Measurements from ENCODE around the gene WRAP73.

The WRAP73 gene

DNA sequence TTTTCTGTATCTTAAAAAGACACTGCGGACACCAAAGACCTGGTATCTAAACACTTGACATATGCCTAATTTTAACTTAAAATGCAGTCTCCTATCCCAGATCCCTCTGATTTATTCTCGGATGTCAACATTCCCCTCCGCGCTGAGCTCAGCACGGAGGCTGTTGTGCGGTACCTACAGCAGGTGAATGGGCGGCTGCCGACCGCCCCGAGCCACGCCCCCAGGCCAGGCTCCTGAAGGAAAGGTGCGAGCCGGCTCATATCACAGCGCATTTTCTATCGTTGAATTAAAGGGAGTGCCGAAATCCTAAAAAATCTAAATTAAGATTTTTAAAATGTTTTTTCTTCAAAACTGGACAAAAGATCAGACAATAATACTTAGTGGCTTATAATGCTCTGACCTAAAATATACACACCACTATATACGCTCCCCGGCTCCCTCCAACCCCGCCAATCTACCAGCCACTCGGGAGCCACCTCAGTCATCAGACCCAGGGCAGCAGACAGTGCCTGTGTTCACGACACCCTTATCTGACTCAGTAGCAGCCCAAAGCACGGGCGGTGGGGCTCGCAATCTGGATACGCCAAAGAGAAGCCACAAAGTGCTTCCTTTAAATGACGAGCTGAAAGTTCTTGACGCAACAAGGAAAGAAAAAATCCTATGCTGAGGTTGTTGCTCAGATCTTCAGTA is 4.1 kb downstream of the WRAP73 start:
- no peak for FAIRE-seq

DNA sequence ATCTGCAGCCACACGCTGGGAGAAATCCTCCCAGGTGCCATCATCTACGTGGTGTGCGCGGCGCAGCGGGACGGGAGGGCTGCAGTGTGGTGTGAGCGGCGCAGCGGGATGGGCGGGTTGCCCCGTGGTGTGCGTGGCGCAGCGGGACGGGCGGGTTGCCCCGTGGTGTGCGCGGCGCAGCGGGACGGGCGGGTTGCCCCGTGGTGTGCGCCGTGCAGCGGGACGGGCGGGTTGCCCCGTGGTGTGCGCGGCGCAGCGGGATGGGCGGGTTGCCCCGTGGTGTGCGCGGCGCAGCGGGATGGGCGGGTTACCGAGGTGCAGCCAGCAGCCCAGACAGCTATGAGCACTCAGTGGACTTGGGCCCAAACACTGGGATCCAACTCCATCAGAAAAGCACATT is 4.7 kb downstream of the WRAP73 start:
- no peak for FAIRE-seq

DNA sequence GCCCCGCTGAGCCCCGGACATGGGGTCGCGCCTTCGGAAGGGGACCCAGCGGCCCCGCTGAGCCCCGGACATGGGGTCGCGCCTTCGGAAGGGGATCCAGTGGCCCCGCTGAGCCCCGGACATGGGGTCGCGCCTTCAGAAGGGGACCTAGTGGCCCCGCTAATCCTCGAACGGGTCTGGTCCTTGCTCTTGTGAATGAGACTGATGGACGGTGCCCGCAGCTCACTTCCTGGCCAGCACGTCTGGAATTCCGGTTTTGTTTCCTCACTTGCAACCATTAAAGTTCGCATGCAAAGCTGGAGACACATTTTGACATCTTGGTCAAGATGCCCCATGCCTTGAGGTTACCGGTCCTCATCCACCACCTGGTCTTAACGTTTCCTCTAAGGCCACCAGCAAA is 5.6 kb downstream of the WRAP73 start:
- no peak for FAIRE-seq

DNA sequence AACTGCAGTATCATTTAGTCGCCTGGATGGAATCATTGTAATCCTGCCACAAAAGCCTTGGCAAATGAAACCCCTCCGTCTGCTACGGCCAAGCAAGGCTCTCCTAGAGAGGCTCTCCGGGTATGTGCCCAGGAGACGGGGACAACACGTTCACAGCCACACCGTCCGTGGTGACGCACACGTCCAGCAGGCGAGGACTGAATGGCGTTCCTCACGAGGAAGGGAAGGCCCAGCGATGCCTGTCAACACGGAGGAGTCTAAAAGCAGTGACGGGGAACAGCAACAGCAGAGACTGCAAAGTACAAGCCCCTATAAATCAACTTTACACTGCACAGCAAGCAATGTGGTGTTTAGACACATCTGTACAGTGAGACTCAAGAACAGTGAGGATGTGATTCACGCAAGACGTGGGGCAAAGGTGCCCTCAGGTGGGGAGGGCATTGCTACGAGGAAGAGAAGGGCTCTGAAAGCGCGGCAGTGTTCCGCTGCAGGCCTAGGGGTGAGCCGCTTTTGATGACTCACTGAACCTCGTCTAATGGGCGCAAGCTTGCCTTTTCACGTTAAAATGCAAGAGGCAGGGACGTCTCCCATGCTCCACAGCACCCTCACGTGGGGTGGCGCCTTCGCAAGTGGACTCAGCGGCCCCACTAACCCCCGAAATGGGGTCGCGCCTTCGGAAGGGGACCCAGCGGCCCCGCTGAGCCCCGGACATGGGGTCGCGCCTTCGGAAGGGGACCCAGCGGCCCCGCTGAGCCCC is 6.8 kb downstream of the WRAP73 start:
- no peak for FAIRE-seq

DNA sequence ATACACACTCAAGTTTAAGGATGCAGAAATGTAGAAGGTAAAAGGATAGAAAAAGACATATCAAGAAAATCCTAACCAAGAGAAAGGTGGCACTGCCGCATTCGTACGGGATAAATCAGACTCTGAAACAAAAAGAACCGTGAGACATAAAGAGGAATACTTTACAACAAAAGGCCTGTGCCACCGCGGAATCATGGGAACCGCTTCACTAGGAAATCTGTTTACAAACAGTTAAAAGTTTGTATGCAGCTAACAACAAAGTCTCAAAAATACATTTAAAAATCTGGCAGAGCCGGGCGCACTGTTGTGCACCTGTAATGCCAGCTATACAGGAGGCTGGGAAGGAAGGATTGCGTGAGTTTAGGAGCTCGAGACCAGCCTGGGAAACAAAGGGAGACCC is 8.1 kb downstream of the WRAP73 start:
- no peak for FAIRE-seq

DNA sequence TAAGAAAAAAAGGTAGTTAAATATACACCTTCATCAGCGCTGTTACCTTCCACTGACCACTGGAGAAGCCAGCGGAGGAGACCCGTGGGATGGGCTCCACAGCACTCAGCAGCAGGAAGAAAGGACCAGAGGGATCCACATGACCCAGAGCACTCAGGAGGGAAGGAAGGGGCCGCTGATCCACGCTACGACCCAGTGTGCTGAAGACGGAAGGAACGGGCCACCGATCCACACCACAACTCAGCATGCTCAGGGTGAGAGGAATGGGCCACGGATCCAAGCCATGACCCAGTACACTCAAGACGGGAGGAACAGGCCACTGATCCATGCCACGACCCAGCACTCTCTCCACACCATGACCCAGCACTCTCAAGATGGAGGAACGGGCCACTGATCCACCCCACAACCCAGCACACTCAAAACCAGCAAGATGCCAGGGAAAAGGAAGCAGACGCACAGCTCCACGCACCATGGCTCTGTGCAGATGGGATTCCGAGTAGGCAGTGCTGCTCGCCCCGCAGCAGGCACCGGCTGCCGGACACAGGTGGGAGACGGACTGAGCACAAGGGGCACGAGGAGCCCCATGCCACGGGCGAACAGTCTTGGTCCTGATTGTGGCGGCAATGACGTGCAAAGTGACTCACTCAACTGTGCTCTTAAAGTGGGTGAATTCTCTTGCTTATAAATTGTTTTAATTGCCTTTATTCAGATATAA is 8.7 kb downstream of the WRAP73 start:
- no peak for FAIRE-seq

DNA sequence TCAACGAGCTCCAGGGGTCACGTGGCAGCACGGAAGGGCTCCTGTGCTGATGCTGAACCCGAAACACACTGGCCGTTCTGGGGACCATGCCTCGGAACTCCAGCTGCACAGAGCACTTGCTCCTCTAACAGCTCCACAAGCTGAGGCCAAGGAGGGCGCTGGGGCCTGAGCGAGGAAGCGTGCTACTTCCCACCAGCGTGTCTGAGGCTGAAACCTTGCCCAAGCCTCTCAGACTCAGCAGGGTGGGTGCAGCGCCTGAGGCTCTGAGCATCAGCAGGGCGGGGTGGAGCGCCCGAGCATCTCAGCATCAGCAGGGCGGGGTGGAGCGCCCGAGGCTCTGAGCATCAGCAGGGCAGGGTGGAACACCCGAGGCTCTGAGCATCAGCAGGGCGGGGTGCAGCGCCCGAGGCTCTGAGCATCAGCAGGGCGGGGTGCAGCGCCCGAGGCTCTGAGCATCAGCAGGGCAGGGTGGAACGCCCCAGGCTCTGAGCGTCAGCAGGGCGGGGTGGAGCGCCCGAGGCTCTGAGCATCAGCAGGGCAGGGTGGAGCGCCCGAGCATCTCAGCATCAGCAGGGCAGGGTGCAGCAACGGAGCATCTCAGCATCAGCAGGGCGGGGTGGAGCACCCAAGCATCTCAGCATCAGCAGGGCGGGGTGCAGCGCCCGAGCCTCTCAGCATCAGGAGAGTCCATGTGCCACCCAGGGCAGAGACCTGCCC is 9.6 kb downstream of the WRAP73 start:
- no peak for FAIRE-seq

DNA sequence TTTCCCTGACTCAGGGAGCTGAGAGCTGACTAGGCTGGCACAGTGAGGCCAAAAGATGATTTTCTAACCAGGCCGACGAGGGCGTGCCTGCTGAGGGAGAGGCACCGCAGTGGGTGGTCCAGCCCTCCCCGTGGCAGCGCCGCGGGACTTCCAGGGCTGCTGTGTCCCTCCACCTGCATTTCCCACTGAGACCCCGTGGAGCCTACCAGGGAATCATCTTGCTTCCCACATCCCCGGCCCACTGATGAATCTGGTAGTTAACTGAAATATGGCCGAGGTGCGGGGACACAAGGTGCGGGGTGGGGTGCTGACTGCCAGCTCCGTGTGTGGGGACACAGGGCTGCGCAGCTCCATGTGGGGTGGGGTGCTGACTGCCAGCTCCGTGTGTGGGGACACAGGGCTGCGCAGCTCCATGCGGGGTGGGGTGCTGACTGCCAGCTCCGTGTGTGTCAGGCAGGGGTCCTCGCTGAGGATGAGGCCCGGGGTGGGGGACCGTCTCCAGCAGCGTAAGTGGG is 10.4 kb downstream of the WRAP73 start:
- no peak for FAIRE-seq

DNA sequence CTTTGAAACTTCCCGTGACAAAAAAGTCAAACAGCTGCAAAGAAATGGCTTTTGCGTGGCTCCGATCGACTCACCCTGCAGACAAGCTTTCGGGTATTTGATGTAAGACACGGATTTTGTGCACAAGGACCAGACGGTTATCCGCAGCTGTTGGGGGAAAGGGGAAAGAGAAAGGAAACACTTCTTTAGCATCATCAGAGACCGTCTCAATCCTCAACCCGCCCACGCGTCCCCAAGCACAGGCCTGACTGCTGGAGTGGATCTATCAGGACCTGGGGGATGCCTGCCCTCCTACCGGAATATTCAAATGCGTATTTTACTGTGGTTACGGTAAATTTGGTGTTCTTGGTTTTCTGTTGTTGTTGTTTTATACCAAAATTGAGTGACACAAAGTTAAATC is 11.2 kb downstream of the WRAP73 start:
- no peak for FAIRE-seq

DNA sequence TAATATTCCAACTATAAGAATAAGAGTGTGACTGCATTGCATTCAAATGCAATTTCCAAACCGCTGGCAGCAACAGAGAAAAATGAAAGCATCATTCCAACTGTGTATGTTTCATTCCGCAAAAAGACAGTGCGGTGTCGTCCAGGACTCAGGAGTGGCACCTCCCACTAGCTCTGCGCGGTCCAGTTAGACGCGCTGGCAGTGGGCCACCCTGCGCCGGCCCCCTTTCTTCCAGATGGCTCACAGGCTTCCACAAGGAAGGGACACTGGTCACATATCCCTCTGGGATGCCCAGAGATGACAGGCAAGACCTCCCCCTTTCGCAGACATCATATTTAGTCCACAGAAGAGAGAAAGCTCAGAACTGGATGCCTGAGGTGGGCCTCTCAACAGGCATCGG is 11.9 kb downstream of the WRAP73 start:
- FAIRE-seq = no peak

DNA sequence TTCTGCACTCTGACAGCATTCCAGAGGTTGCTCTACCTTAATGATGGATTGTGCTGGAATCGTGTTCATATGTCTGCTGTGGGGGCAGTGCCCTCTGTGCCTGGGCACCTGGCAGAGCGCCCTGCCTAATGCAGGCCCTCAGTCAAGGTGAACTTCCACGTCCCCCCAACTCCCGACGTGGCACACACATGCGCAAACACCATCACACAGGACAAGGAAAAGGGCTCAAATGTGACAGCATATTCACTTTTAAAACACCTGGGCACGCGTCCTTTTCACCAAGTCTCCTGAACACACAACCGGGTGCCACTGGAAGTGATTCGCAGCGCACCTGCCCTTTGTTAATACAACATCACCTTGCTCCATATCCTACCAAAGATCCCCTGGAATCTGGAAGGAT is 13.4 kb downstream of the WRAP73 start:
- no peak for FAIRE-seq

DNA sequence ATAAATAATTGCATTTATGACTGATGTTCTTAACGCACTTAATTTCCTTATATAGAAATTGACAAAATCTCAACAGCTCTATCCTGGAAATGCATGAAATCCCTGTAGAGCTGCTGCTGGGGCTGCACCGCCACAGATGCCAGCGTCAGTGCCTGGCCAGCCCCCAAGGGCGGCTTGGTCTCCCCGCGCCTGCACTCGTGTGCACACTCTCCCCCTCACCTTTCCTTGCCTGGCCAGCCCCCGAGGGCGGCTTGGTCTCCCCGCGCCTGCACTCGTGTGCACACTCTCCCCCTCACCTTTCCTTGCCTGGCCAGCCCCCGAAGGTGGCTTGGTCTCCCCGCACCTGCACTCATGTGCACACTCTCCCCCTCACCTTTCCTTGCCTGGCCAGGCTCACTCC is 13.8 kb downstream of the WRAP73 start:
- no peak for FAIRE-seq

DNA sequence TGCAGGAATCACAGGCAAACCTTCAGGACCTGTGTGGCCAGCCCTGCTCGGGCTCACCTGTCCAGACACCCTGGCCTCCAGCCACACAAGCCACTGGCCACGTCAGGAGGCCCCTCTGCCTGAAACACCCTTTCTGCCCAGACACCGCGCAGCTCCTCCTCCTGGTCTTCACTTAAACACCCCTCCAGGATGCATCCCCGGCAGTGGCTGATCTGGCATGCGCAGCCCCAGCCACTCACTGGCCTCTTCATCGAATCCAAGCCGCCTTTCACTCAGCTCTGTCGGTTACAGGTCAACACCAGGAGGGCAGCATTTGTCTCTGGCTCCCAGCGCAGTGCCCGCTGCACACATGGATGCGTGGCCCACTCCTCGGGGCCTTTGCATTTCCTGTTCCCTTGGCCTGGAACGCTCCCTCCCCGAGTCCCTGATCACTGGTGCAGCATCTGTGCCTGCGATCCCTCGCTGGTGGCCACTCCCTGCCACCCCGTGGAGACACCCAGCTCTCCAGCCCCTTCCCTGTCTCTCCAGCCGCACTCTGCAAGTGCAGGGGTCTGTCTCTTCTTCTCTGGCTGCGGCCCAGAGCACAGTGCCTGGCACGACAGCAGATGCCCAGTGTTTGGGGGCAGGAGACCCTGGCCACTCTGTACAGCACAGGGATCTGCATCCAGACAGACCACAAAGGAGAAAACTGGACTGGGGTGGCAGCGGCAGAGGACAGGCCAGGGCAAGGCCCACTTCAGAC is 15.7 kb downstream of the WRAP73 start:
- no peak for FAIRE-seq

DNA sequence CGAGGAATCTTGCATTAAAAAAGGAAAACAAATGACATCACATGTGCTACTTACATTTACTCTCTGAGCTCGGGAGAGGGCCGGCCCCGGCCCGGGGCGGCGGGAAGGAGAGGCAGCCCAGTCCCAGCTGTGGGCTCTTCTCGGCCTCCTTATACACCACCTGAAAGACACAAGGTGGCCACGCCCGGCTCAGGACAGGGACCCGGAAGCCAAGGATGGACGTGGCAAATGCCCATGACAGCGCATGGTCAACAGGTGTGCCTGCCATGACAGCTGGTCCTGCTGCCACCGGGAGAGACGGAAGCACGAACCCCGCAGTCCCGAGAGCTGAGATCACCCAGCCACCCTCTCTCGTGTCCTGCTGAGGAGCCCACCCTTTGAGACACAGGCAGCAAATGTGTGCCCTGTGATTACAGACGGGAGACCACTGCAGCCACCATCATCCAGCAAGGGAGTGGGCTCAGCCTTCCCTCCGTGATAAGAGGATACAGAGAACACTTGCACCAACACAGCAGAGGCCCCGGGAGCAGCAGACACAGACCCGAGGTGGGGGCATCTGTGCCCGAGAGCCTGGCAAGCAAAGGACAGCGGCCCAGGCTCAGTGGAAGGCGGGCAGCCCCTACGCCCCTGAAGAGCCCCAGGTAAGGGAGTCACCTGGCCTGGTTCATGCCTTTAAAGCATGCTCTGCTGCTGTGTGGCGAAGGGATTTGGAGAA is 16.4 kb downstream of the WRAP73 start:
- FAIRE-seq = no peak

DNA sequence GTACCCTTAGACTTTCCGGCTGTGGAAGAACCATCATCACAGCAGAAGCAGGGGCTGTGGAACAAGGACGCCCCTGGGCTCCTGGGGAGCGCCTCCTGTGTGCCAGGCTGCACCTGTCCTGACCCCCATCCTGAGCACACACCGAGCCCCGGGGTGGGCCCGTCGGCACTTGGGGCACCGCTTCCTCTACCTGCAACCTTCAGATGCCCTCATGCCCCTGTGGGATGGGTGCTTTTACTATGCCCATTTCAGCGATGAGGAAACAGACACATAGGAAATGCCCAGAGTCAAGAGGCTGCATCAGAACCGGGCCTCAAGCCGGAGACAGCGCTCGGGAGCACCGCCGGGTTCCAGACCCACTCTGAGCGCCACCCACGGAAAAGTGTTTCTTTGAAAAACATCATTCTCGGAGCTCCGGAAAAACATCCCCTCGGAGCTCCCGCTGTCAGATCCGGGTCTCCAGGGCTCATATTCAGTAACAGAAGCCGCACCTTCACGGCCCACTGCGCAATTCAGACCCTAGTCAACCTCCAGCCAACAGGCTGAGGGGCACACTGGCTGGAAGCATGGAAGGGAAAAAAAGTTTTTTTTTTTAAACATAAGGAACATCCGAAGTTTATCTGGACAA is 17.1 kb downstream of the WRAP73 start:
- no peak for FAIRE-seq

DNA sequence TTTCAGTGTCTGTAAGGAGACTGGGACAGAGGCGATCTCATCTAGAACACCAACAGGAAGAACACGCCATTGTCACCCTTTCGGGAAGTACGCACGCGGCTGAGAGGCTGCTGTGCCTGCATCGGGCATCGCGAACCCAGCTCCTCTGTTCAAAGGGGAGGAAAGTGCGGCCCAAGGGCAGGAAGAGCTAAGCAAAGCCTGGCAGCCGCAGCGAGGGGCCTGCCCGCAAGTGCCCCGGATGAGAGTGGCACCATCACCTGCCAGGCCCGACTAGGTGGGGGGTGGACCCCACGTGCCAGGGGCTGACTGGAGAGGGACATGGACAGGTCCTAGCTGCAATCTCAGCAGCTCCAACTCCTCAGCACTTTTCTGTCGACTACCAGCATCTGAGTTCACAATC is 17.6 kb downstream of the WRAP73 start:
- FAIRE-seq = no peak

DNA sequence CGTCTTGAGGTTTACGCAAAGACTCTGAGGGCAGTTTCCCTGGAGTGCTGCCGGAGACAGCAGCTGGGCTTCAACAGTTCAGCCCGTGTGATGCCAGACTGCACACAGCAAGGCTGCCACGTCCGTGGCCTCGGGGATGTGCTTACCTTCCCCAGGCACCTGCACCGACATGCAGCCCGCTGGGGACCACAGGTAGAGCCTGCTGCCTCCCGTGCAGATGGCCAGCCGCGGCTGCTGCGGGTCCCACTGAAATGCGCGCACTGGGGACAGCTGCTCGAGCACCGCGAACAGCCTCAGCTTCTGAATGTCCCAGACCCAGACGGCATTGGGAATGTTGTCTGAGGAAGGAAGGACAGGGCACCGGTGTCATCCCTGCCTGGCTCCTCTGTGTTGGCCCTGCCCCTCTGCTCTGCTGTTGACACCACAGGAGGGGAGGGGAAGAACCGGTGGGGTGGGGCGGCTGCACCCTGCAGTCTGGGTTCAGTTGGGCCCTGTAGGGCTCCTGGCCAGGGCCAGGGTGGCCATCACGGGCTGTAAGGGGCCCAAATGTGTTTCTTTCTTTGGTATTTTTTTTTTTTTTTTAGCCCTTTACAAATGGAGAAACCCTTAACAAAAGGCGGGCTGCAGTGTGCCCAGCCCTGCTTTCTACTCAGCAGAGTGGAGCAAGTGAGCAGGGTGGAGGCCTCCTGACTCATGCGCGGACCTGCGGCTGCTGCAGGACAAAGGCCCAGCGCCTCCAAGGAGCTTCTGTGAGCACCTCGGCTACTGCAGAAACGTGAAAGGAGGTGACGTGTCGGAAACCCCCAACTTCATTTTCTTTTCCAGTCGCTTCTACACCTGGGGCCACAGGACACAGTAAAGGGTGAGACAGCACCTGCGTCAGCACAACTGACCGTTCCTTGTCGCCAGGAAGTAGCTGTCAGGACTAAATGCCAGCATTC is 18.3 kb downstream of the WRAP73 start:
- FAIRE-seq = no peak

DNA sequence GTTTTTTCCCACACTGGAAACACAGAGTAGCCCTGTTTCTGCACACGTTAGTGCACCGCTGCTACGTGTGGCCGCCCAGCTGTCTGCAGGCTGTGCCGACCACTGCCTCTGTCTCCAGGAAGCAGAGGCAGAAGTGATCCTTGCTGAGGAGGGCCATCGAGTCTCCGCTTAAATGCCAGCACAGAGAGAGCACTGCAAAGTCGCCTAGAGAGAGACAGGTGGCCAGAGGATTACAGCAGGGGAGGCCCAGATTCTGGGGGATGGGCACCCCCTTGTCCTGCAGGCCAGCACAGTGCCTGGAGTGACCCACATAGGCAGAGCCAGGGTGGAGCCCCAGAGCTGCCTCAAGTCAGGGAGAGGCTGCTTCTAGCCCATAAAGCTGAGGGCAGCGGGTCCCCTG is 19.0 kb downstream of the WRAP73 start:
- FAIRE-seq = no peak

DNA sequence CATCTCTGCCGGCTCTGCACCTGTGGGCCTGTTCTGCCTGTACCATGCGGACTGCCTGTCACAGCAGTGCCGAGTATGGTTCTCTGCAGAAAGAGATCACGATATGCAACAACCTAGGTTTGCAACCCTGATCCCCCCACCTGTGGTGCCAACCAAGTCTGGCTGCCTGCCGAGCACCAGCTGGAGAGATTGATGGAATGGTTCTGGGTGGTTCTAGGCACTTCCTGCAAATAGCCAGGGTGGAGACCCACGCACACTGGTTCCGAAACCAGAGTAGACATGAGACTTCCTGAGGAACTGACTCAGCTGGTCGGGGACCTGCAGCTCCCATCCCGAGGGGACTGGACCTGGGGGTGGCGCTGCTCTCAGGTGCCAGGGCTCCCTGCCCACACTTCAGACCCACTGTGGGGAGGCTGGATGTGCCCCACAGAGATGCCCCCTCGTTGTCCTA is 19.7 kb downstream of the WRAP73 start:
- no peak for FAIRE-seq
